ENCODE results near the gene RAP2B.
"Not testable (repeated sequence)": the region's sequence is repeated elsewhere in the genome, so short reads cannot be mapped to it uniquely, and the experiment has no call there.

Gene RAP2B

DNA sequence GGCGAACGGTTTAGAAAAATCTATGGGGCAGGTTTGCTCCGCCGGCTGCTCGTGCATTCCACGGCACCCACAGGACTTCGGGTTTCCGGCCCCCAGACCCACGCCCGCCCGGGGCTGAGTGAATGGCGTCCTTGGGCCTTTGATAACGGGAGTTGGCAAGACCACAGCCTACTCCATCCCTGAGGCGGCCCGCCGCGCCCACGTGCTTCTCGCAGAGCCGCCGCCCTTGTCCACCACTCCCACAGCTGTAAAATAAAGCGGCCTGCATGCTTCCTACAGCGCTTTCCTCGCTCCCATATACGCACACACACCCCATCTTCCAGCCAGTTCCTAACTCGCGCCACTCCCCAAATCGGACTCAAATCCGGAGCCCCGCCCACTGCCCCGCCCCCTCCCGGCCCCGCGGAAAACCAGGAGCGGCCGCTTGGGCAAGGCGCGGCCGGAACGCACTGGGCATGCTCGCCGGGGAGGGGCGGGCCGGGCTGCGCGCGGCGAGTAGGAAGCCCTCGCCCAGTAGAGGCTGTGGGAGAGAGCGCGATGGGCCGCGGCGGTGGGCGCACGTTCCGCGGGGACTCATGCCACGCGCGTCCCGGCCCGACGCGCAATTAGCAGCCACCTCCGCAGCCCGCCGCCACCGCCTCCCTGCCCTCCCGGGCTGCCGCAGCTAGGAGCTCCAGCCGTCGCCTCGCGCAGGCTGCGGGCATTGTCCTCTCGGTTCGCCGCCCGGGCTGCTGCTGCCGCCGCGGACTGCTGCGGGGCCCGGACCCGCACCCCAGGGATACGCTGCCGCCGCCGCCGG is at the start of gene RAP2B:
TSS of gene RAP2B (plus strand) at position 513 of the 799 bp plus-strand sequence. CDS start 468 bp downstream, outside the sequence.
- peak; percentile 94 for DNase-seq (ENCODE audit: low spot score)

DNA sequence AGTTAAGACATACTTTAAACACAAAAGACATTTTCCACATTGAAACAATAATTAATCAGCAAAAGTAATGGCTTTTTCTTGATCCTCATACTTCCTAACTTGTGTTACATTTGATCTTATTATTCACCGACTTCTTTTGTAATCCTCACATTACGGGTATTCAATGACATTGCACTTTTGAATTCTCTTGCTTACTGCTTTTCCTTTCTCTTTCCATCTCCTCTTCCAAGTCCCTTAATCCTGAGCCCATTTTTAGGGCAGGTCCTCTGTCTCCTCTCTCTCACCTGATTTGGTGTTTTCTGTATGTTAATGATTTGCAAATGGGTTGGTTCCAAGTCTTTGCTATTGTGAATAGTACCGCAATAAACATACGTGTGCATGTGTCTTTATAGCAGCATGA is 48.5 kb upstream of the RAP2B start:
- no peak for DNase-seq (ENCODE audit: low spot score)

GRCh38 chr3:153114270-153114669 is 47.8 kb upstream of the RAP2B start:
- not testable (repeated sequence) for DNase-seq (ENCODE audit: low spot score)

GRCh38 chr3:153115326-153115725 is 46.7 kb upstream of the RAP2B start:
- DNase-seq (ENCODE audit: low spot score) = no peak

DNA sequence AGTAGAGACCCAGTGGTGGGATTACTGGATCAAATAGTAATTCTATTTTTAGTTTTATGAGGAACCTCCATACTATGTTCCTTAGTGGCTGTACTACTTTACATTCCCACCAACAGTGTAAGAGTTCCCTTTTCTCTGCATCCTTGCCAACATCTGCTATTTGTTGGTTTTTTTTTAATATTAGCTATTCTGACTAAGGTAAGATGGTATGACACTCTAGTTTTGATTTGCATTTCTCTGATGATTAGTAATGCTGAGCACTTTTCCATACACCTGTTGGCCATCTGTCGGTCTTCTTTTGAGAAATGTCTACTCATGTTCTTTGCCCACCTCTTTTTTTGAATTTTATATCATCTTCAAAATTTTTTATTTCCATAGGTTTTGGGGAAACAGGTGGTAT is 34.2 kb upstream of the RAP2B start:
- no peak for DNase-seq (ENCODE audit: low spot score)

DNA sequence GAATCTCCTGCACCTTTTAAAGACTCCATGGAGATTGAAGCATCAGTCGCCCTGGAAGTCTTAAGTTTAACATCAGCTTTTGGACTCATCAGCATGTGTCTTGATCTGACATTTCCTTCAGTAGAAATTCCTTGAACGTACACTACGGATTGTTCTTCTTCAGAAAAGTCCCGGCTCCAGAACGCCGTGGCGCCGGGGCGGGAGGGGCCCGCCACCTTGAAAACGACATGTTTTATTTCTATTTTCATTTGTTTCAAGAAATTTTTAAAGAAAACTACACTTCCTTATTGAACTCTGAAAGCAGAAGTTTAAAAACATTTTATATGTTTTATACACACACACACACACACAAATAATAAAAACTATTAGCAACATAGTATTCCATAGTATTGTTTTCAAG is 32.6 kb upstream of the RAP2B start:
- DNase-seq (ENCODE audit: low spot score) = no peak

DNA sequence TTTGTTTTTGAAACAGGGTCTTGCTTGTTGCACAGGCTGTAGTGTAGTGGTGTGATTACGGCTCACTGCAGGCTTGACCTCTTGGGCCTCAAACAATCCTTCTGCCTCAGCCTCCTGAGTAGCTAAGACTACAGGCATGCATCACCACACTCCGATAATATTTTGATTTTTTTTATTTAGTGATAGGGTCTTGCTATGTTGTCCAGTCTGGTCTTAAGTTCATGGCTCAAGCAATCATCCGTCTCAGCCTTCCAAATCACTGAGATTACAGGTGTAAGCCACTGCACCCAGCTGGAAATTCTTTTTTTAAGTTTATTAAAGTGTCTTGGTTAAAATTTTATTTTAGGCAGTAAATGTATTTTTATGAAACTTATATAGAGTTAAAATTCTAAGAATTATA is 32.2 kb upstream of the RAP2B start:
- no peak for DNase-seq (ENCODE audit: low spot score)

DNA sequence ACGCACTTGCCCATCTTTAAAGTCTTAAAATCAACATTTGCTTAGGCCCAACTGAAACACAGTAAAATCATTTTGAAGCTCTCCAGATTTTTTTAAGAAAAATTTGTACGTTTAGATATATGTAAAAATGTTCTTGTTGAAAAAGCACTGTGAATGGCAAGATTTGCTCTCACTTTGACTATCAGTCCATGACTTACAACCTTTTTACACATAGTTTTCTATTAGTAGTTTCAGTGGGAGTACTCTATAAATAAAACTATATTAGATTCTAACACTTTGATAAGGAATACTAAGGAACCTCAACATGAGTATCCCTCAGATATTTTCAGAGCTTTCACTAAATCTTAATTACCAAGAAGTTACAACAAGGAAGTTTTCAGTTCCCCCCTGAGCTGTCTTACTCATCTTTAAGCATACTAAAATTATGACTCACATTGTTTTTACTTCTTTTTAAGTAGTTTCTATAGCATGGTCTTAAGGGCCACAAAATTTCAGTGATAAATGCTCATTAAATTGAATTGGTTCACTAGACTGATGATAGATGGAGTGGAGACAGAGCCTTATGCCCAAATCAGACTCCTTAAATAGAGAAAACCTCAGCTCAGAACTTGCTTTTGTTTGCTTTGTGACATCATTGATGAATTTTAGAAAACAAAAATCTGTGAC is 31.6 kb upstream of the RAP2B start:
- peak; percentile 73 for DNase-seq (ENCODE audit: low spot score)

- no peak for DNase-seq (ENCODE audit: low spot score)
Observed at GRCh38 chr3:153137626-153138025, 24.4 kb upstream of the RAP2B start.

- peak; percentile 93 for DNase-seq (ENCODE audit: low spot score)
Observed at GRCh38 chr3:153138276-153139210, 23.5 kb upstream of the RAP2B start.

- DNase-seq (ENCODE audit: low spot score) = no peak
Observed at GRCh38 chr3:153142961-153143360, 19.1 kb upstream of the RAP2B start.

- DNase-seq (ENCODE audit: low spot score) = no peak
Observed at GRCh38 chr3:153144071-153144470, 18.0 kb upstream of the RAP2B start.

DNA sequence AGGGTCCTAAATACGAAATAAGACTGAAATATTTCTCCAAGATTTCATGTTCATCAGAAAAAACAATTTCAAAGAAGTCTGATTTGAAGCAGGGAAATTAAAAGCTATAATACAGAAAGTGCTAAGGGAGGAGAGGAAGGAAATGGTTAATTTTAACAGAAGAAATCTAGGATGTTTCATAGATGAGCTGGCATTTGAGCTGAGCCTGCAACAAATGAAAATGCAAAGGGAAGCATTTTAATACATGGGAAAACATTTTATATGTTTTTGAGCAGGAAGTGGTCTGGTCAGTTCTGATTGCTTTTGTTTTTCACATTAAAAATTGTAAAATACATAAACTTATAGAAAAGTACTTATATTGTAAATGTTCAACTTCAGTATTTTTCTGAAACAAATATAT is 17.2 kb upstream of the RAP2B start:
- DNase-seq (ENCODE audit: low spot score) = peak; percentile 49

GRCh38 chr3:153145454-153145853 is 16.6 kb upstream of the RAP2B start:
- no peak for DNase-seq (ENCODE audit: low spot score)

- no peak for DNase-seq (ENCODE audit: low spot score)
Observed at GRCh38 chr3:153146191-153147053, 15.6 kb upstream of the RAP2B start.

- no peak for DNase-seq (ENCODE audit: low spot score)
Observed at GRCh38 chr3:153150991-153151390, 11.0 kb upstream of the RAP2B start.

DNA sequence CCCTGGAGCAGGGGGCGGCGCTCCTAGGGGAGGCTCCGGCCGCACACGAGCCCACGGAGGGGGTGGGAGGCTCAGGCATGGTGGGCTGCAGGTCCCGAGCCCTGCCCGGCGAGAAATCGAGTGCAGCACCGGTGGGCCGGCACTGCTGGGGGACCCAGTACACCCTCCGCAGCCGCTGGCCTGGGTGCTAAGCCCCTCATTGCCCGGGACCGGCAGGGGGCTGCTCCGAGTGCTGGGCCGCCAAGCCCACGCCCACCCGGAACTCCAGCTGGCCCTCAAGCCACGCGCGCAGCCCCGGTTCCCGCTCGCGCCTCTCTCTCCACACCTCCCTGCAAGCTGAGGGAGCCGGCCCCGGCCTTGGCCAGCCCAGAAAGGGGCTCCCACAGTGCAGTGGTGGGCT is 6.2 kb upstream of the RAP2B start:
- not testable (repeated sequence) for DNase-seq (ENCODE audit: low spot score)

- no peak for DNase-seq (ENCODE audit: low spot score)
Observed at GRCh38 chr3:153158189-153158588, 3.8 kb upstream of the RAP2B start.

DNA sequence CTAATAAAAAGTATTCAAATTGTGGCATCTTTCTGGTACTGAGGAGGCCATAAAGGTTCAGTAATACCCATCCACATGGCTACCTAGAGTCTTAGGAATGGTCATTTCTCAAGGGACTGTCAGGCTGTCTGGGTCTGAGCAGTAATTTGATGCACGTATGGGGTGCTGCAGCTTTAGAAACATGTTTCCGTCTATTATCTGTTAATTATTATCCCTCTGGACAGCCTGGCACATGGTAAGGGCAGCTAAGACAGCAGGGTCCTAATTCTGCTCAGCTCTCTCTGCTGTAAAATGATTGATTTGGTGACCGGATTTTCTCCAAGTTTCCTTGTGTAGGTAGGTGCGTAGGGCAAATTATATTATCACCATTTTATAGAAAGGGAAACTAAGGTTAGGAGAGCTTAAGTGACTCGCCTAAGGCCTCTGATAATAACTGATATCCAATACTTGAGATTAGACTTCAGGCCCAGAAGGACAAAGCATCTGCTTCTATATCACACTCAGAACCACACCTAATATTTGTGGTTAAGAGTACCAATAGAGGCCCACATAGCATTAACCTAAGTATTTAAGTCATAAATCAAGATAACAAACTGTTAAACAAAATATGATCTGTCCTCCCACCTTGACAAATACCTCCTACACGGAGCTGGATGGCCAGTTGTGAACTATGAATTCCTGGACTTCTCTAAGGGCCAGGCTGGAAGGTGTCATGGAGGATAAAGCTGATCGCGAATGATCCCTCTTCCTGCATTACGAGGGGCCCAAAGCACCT is 2.9 kb upstream of the RAP2B start:
- DNase-seq (ENCODE audit: low spot score) = no peak

DNA sequence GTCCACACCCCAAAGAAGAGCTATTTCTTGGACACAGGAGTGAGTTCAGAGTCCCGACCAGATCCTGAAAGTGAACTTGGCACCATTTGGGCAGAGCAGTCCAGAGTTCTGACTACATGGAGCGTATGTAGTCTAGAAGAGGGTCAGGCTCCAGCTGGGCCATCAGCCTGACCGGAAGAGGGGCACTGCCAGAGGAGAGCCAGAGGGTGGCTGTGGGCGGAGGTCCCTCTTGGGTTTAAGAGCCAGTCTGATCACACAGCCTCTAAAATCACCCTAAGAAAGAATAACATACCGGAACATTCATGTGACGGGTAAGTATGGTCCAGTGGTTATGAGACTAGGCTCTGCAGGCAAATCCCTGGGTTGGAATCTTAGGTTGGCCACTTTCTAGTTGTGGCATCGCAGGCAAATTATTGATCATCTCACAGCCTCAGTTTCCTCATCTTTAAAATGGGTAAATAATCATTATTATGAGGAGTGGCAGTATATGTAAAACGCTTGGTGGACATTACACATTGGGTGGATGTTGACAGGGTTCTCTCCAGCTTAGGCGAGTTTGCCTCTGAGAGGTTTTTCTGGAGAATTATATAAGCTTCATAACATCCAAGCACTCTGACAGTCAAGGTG is 2.1 kb upstream of the RAP2B start:
- DNase-seq (ENCODE audit: low spot score) = no peak
